Endothelial cell of hepatic sinusoid (primary cell): ENCODE results near the gene ICAM1.

Experiments used
- in situ Hi-C: cut with HindIII; loops from 2 replicates; pipeline ENCODE4 v1.10.0; 2017; ENCODE audit warnings: low sequenced_read_pairs

Gene ICAM1

DNA sequence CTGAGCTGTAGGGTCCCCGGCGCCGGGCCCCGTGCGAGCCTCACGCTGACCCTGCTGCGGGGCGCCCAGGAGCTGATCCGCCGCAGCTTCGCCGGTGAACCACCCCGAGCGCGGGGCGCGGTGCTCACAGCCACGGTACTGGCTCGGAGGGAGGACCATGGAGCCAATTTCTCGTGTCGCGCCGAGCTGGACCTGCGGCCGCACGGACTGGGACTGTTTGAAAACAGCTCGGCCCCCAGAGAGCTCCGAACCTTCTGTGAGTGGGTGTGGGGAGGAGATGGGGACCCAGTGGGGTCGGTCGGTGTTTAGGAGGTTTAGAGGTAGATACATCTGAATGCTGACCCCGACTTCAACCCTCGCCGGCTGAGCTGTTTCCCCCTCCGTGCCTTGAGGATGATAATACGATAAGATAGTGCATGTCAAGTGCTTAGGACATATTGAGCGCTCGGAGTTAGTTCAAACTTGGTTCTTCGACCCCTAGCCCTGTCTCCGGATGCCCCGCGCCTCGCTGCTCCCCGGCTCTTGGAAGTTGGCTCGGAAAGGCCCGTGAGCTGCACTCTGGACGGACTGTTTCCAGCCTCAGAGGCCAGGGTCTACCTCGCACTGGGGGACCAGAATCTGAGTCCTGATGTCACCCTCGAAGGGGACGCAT lies 20.8 kb downstream of the ICAM1 start:
- in situ Hi-C loops: no loop called here

DNA sequence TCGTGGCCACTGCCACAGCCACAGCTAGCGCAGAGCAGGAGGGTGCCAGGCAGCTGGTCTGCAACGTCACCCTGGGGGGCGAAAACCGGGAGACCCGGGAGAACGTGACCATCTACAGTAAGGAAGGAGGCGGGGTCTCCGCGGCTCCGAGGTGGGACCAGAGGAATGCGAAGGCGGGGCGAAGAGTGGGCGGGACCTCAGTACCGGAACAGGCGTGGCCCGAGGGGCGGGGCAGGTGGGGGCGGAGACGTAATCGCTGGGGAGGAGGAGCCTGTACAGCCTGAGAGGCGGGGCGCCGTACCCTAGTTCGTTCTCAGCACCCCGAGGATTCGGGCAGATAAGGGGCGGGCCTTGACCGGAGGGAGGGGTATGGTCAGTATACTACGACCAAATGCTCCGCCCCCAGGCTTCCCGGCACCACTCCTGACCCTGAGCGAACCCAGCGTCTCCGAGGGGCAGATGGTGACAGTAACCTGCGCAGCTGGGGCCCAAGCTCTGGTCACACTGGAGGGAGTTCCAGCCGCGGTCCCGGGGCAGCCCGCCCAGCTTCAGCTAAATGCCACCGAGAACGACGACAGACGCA lies 21.4 kb downstream of the ICAM1 start:
- in situ Hi-C loops: no loop called here

DNA sequence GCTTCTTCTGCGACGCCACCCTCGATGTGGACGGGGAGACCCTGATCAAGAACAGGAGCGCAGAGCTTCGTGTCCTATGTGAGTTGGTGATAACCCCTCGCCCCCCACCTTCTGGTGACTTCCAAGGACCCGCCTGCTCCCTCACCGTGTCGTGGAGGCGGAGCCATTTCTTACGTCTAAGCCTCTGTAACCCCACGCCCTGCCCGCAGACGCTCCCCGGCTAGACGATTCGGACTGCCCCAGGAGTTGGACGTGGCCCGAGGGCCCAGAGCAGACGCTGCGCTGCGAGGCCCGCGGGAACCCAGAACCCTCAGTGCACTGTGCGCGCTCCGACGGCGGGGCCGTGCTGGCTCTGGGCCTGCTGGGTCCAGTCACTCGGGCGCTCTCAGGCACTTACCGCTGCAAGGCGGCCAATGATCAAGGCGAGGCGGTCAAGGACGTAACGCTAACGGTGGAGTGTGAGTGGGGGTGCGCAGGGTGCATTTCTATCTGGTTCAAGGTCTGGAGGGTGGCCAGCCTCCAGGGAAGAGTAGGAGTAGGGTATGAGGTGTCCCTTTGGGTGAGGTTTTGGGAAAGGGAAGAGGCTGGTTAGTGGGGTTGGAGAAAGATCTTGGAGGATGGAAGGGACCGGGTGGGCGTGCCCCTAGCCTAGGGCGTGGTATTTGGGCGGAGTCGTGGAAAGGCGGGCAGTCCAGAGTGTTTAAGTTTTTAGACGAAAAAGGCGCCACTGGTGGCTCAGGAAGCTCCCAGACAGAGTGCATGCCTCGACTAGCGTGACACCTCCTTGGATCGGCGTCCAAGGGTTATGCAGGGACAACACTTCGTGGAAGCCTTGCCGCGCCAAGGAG lies 22.1 kb downstream of the ICAM1 start:
- in situ Hi-C loops: no loop called here

DNA sequence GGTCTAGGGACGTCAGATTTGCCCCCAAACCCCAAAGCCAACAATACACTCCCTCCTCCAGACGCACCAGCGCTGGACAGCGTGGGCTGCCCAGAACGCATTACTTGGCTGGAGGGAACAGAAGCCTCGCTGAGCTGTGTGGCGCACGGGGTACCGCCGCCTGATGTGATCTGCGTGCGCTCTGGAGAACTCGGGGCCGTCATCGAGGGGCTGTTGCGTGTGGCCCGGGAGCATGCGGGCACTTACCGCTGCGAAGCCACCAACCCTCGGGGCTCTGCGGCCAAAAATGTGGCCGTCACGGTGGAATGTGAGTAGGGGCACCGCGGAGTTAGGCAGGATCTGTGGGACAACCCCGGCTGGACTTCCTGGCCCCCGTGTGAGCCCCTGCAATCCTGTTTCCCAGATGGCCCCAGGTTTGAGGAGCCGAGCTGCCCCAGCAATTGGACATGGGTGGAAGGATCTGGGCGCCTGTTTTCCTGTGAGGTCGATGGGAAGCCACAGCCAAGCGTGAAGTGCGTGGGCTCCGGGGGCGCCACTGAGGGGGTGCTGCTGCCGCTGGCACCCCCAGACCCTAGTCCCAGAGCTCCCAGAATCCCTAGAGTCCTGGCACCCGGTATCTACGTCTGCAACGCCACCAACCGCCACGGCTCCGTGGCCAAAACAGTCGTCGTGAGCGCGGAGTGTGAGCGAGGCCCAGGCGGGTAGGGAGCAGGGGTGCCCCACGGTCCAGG lies 22.9 kb downstream of the ICAM1 start:
- in situ Hi-C loops: no loop called here

DNA sequence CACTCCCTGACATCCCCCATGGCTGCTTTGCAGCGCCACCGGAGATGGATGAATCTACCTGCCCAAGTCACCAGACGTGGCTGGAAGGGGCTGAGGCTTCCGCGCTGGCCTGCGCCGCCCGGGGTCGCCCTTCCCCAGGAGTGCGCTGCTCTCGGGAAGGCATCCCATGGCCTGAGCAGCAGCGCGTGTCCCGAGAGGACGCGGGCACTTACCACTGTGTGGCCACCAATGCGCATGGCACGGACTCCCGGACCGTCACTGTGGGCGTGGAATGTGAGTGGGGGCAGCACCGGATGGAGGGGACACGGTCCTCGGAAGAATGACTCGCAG lies 23.4 kb downstream of the ICAM1 start:
- in situ Hi-C loops: no loop called here

DNA sequence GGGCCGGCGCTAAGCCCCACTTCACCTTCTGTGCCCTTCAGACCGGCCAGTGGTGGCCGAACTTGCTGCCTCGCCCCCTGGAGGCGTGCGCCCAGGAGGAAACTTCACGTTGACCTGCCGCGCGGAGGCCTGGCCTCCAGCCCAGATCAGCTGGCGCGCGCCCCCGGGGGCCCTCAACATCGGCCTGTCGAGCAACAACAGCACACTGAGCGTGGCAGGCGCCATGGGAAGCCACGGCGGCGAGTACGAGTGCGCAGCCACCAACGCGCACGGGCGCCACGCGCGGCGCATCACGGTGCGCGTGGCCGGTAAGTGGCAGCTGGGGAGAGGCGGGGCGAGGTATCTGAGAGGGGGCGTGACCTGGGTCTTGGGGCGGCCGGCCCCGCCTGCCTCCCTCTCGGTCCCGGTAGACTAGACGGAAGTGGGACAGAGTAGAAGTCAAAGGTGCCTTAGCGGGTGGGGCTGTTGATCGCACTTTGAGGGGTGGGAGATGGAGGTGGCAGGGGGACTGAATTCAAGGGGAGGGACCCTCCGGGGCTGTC lies 24.5 kb downstream of the ICAM1 start:
- in situ Hi-C loops: no loop called here

DNA sequence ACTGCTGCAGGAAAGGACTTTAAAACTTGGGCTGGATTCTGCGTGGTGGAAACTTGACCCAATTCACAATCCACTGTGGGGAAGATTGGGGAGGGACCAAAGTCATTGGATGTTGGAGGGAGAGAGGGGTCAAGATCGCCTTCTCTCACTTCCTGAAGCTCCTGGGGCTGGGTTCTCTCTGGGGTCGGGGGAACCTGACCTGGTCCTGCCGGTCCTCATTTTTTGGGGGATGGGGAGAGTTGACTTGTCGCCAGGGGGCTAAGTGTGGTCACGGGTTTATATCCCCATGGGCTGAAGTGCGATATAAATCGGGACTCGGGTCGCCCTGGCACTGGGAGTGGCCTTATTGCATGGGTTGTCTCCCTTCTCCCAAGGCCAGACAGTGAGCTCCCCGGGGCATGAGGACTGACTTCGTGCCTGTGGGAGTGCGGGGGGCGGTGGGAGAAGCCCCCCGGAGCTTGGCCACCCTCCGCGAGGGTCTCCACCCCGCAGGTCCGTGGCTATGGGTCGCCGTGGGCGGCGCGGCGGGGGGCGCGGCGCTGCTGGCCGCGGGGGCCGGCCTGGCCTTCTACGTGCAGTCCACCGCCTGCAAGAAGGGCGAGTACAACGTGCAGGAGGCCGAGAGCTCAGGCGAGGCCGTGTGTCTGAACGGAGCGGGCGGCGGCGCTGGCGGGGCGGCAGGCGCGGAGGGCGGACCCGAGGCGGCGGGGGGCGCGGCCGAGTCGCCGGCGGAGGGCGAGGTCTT lies 25.1 kb downstream of the ICAM1 start:
- in situ Hi-C loops: no loop called here

DNA sequence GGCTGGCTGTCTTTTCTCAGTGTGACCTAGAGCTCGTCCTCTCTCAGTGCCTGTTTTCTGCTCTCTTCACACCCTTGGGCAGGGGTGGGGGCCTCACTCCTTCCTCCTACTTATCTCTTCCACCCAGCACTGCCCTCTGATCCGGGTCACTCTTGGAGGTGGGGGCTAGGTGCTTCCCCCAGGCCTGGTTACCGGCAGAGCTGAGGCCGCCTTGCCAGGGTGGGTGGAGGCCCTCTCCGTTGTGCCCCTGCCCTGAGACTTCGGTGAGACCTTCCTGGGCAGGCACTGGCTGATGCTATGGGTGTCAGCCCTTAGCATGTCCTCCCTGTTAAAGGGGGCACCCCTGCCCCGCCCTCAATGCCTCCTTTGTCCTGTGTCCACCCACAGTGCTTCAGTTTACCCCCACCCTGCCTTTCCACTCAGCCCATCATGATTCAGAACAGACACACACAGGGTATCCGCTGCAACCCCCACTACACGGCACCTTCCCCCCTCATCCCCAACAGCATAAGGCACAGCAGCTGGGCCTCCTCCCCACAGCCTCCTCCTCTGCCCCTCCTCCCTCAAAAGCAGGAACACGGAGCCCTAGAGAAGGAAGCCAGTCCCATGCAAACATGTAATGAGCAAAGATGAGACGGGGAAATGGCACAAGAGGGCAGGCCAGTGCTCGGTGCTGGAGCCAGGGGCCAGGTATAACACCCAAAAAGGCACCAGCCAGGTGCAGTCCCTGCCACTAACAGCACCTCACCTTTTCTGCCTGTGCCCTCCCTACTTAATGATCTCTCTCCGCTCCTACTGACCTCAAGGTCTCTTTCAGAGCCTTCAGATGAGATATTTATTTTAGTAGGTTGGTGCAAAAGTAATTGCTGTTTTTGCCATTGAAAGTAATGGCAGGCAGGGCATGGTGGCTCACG lies 28.9 kb downstream of the ICAM1 start:
- in situ Hi-C loops: no loop called here

DNA sequence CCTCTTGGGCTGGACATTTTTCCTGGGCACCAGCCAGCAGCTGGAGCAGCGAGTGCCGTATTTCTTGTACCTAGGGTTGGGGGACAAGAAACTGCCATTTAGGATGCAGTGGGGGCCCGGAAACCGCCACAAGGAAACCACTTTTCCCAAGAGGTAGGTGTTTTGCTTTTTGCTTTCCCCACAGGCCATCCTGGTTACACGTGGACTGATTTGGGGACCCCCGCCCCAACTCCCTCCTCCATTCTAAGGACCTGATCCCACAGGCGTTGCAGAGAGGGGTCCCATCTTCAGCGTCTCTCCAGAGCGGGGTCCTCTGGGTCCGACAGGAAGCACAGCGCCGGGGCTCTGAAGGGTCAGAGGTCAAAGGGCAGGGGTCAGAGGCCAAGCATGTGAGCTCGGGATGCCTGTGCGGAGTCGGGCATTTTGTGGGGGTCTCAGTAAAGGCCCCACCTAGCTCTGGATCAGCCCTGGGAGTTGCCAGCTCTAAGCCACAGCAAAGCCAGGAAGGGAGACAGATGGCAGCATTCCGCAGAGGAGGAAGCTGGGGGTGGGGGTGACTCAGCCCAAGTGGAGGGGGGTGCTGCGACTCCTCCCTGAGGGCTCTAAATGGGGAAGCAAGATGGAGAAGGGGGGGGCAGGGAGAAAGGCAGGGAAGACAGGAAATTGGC lies 34.4 kb downstream of the ICAM1 start:
- in situ Hi-C loops: no loop called here

DNA sequence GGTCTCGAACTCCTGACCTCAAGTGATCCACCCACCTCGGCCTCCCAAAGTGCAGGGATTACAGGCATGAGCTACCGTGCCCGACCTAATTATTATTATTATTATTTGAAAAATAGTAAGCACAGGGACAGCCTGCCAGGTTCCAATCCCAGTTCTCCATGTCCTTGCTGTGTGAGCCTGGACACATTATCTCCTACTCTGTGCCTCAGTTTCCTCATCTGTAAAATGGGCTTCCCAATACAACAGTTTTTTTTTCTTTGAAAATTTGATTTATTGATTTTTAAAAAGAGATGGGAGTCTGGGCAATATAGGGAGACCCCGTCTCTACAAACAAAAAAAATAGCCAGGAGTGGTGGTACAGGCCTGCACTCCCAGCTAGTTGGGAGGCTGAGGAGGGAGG lies 35.4 kb downstream of the ICAM1 start:
- in situ Hi-C loops: no loop called here

DNA sequence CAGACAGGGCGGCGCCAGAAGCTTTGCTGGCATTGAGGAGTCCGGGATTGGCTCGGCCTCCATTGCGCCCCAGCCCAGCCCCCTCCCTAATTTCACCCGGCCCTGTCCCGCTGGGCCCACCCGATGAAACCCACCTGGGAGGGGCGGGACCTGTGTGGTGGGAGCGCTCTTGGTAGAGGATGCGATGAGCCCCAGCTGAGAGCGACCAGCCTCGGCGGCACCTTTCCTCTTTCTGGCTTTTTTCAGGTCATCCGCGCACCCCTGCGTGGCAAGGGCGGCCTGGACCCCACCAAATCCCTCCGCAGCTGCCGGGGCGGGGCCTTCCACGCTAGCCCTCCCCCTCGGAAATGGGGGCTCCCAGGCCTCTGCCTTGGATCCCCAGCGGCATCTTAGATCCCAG lies 38.5 kb downstream of the ICAM1 start, which contains the start of gene ZGLP1:
Gene ZGLP1 (minus strand): TSS at position 393 of the 400 bp plus-strand sequence.
- in situ Hi-C loops: no loop called here

DNA sequence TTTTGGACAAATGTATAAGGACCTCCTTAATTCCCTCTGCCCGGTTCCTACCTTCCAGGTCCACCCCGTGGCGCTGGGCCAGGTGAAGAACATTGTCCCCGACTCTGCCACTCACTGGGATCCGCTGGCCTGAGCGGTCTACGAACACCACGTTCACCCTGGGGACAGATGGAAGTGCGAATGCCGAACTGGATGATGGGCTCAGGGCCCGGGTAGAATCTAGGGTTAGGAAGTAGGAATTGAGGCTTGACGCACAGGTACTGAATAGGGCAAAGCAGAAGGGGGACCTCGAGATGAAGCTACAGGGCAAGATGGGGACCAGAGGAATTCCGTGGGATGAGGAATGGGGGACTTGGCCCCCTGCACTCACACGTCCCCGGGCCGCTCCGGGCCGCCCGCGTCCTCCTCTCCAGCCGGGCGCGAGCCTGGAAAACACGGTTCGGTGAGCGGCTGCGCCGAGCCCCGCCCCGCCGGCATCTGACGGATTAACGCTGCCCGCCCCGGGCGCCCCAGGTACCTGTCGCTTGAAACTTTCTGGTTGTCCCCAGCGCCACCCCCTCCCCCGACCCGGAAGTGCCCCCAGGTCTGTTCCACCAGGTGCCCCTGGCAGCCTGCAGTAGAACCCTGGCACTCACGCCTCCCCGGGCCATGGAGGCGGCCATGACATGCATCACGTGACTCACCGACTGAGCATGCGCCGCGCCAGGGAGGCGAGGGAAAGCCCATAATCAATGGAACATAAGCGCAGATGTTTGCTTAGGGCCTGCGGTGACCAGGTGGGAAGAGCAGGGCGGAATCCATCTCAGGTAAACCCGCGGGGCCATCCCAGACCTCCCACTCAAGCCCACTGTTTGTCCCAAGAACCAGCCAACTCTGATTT lies 44.7 kb downstream of the ICAM1 start, which contains the start of gene FDX2:
Gene FDX2 (minus strand): TSS at position 681 of the 880 bp plus-strand sequence. CDS start 19 bp downstream, at position 662.
- in situ Hi-C loops: no loop called here

DNA sequence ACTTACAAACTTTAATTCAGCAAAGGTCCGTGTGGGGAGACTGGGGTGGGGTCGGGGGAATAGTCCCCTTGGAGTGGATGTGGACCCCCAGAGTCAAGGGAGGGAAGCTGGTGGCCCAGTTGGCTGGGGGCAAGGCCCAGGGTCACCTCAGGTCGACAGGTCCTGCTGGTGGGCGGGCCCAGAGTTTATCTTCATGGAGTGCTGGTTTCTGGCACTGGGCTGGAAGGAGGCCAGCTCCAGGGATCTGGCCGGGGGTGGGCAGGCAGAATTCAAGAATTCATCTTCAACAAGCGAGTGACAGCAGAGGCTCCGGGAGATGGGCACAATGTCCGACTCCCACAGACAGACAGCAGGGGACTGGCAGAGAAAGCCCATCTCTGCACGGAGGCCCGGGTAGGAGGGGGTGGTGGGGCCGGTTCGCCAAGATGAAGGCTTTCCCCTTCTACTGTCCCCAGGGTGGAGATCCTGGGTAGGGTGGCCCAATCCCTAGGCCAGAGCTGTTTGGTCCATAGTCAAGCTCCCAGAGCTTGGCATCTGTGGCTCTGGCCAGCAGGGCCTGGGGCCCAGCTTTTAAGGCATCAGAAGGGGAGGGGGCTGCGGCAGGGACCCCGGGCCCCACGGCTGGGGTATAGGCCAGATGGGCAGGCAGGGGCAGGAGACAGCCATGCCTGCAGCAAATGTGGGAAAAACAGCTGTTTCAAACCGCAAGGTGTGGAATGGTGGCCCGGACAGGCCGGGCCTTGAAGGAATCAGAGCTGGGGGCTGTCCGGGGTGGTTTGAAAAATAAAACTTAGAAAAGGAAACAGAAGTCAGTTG lies 45.5 kb downstream of the ICAM1 start:
- in situ Hi-C loops: no loop called here

DNA sequence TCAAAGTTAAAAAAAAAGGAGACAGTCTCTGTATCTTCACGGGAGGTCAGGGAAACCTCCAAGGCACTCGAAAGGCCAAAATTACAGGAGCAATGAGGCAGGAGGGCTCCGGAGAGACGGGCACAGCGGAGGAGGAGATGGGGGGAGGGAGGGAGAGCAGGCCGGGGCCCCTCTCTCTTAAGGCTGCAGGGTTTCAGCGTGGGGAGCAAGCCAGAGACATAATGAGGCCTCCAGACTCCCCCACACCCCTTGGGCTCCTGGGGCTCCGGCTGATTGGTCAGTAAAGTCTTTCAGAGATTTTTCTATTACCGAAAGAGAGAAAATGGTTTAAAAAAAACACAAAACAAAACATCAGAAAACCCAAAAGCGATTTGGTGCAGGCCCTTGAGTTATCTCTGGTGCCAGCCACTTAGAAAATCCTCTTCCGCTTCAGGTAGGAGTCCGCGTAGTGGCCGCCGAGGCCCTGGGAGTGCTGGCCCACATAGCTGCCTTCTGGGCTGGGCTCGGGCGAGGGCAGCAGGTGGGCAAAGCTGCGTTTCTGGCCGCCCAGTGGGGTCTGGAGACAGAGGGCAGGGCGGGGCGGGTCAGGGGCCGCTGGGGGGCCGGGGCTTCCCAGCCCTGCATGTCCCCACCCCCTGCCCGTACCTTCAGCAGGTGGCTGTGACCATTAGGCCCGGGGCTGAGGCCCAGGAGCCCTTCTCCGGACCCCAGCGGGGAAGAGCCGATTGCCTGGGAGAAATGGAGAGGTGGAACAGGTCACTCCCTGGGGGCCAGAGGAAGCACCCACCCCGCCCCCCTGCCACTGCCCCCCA lies 46.3 kb downstream of the ICAM1 start:
- in situ Hi-C loops: no loop called here

DNA sequence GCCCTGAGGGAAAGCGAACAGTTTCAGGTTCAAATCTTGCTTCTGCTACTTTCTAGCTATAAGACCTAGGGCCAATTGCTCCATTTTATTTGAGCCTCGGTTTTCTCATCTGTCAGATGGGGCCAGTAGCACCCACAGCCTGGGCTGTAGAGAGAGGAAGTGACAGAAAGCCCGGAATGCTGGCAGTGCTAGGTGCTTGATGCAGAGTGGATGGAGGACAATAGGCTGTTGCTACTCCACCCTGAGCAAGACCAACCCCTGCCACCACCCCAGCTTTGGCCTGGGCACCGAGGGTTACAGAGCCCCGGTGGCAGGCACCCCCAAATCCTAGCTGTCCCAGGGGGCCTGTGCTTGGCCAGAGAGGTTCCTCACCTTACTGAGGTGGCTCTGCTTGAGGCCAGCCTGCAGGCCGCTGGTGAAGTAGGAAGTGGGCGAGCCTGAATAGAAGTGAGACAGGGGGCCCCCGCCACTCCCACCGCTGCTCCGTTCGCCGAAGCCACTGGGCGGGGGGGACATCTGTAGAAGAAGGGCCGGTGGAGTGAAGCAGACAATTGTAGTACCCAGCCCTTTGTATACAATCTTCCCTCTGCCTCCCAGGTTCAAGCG lies 47.0 kb downstream of the ICAM1 start:
- in situ Hi-C loops: no loop called here
